HepG2 (cell line): ENCODE measurements around the gene SAMMSON.

Experiments
- CBFB ChIP-seq: sonication (generic); formaldehyde crosslinking; IDR thresholded peaks from 2 replicates; pipeline ENCODE4 v1.4.0; 2020; ENCODE audit warnings: missing genetic modification reagents
- FOSL2 ChIP-seq: sonication (generic); formaldehyde crosslinking; IDR thresholded peaks from 2 replicates; pipeline ENCODE4 v1.4.0; 2020; ENCODE audit warnings: missing genetic modification reagents
- FOXM1 ChIP-seq: sonication (generic); formaldehyde crosslinking; IDR thresholded peaks from 2 replicates; pipeline ENCODE4 v1.5.0; 2020; ENCODE audit warnings: missing genetic modification reagents
- NFATC3 ChIP-seq: sonication (generic); formaldehyde crosslinking; IDR thresholded peaks from 2 replicates; pipeline ENCODE4 v1.5.1; 2020; ENCODE audit warnings: mild to moderate bottlenecking, missing genetic modification reagents
- NFIC ChIP-seq: IDR thresholded peaks from 2 replicates; pipeline ENCODE4 v1.6.1; 2012; ENCODE audit warnings: mild to moderate bottlenecking, low read length, inconsistent platforms
- ZNF24 ChIP-seq: fragments of 450-650 bp; IDR thresholded peaks from 2 replicates; pipeline ENCODE4 v1.6.1; 2017; ENCODE audit warnings: antibody characterized with exemption, mild to moderate bottlenecking
- ZNF556 ChIP-seq: sonication (generic); formaldehyde crosslinking; IDR thresholded peaks from 2 replicates; pipeline ENCODE4 v1.4.0; 2020; ENCODE audit warnings: mild to moderate bottlenecking, missing genetic modification reagents, borderline replicate concordance
- TF ChIP-seq, protein P1 (sequence below): sonication (generic); formaldehyde crosslinking; IDR thresholded peaks from 2 replicates; pipeline ENCODE4 v1.4.0; 2020; ENCODE audit warnings: missing genetic modification reagents
- TF ChIP-seq, protein P2 (sequence below): sonication (generic); formaldehyde crosslinking; IDR thresholded peaks from 2 replicates; pipeline ENCODE4 v1.5.0; 2020; ENCODE audit warnings: mild to moderate bottlenecking, missing genetic modification reagents, moderate library complexity
- TF ChIP-seq, protein P3 (sequence below): sonication (generic); formaldehyde crosslinking; IDR thresholded peaks from 2 replicates; pipeline ENCODE4 v1.5.0; 2020; ENCODE audit warnings: missing genetic modification reagents

DNA sequence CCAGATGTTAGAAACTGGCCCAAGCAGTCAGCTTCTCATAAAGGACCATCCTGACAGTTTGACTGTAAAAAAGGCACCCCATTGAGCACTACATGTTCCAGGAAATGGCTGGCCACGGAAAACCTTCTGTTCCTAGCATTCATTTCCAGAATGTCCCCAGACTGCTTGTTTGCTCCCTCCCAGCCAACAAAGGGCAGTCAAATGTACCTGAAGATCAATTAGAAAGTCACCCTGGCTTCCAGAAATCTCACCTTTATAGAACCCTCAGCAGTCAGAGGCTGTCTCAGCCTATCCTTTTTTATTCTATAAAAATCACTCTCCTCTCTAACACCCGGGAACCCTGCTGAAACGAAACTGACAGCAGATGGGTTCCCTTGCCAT is 784 bp upstream of the SAMMSON start:
- no peak for TF ChIP-seq NFIC
- no peak for TF ChIP-seq CBFB
- no peak for TF ChIP-seq FOXM1 (CRISPR knock-in tag)
- TF ChIP-seq, protein P1, sequence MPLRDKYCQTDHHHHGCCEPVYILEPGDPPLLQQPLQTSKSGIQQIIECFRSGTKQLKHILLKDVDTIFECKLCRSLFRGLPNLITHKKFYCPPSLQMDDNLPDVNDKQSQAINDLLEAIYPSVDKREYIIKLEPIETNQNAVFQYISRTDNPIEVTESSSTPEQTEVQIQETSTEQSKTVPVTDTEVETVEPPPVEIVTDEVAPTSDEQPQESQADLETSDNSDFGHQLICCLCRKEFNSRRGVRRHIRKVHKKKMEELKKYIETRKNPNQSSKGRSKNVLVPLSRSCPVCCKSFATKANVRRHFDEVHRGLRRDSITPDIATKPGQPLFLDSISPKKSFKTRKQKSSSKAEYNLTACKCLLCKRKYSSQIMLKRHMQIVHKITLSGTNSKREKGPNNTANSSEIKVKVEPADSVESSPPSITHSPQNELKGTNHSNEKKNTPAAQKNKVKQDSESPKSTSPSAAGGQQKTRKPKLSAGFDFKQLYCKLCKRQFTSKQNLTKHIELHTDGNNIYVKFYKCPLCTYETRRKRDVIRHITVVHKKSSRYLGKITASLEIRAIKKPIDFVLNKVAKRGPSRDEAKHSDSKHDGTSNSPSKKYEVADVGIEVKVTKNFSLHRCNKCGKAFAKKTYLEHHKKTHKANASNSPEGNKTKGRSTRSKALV, result no peak
- no peak for TF ChIP-seq ZNF556
- TF ChIP-seq FOSL2 (CRISPR knock-in tag), result no peak
- TF ChIP-seq ZNF24, result no peak
- no peak for TF ChIP-seq NFATC3 (CRISPR knock-in tag)
- TF ChIP-seq, protein P2, sequence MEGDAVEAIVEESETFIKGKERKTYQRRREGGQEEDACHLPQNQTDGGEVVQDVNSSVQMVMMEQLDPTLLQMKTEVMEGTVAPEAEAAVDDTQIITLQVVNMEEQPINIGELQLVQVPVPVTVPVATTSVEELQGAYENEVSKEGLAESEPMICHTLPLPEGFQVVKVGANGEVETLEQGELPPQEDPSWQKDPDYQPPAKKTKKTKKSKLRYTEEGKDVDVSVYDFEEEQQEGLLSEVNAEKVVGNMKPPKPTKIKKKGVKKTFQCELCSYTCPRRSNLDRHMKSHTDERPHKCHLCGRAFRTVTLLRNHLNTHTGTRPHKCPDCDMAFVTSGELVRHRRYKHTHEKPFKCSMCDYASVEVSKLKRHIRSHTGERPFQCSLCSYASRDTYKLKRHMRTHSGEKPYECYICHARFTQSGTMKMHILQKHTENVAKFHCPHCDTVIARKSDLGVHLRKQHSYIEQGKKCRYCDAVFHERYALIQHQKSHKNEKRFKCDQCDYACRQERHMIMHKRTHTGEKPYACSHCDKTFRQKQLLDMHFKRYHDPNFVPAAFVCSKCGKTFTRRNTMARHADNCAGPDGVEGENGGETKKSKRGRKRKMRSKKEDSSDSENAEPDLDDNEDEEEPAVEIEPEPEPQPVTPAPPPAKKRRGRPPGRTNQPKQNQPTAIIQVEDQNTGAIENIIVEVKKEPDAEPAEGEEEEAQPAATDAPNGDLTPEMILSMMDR (CRISPR knock-in tag), result no peak
- TF ChIP-seq, protein P3, sequence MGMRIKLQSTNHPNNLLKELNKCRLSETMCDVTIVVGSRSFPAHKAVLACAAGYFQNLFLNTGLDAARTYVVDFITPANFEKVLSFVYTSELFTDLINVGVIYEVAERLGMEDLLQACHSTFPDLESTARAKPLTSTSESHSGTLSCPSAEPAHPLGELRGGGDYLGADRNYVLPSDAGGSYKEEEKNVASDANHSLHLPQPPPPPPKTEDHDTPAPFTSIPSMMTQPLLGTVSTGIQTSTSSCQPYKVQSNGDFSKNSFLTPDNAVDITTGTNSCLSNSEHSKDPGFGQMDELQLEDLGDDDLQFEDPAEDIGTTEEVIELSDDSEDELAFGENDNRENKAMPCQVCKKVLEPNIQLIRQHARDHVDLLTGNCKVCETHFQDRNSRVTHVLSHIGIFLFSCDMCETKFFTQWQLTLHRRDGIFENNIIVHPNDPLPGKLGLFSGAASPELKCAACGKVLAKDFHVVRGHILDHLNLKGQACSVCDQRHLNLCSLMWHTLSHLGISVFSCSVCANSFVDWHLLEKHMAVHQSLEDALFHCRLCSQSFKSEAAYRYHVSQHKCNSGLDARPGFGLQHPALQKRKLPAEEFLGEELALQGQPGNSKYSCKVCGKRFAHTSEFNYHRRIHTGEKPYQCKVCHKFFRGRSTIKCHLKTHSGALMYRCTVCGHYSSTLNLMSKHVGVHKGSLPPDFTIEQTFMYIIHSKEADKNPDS (CRISPR knock-in tag), result no peak
